Activated CD8-positive, alpha-beta memory T cell treated with anti-CD3 and anti-CD28 coated beads, Interleukin-2, amount 10 ng/mL, durations not matched to agents 7 days and 5 days (primary cell): Measurements from ENCODE around the gene CIAO2A. TPM values are rescaled to one million over a fixed set of nuclear protein-coding genes. Genes with fewer than 3 reads are reported as not detected.

Experiments used
- ATAC-seq: fragments of 150-1000 bp; cut with Tn5 transposase; one replicate; pipeline ENCODE4 v1.10.0; 2021; ENCODE audit warnings: moderate library complexity
- CTCF ChIA-PET: fragments of 350-600 bp; sonication (Branson Sonifier 250); formaldehyde crosslinking; loops from one replicate; lab custom pipeline; 2021; ENCODE audit warnings: antibody characterized with exemption; lab: Charles Lee
- DNase-seq: peaks from one replicate; pipeline ENCODE4 v3.0.0-alpha.2; 2020
- H3K27ac Mint-ChIP-seq: one replicate; pipeline ENCODE4 v1.8.0; 2021; ENCODE audit warnings: mild to moderate bottlenecking, mixed read lengths
- H3K27me3 Mint-ChIP-seq: one replicate; pipeline ENCODE4 v1.8.0; 2021; ENCODE audit warnings: mixed read lengths
- H3K36me3 Mint-ChIP-seq: one replicate; pipeline ENCODE4 v1.8.0; 2021; ENCODE audit warnings: mild to moderate bottlenecking, mixed read lengths
- H3K4me1 Mint-ChIP-seq: one replicate; pipeline ENCODE4 v1.8.0; 2021; ENCODE audit warnings: mixed read lengths
- H3K4me3 Mint-ChIP-seq: one replicate; pipeline ENCODE4 v1.8.0; 2021; ENCODE audit warnings: mild to moderate bottlenecking, moderate library complexity, mixed read lengths
- H3K9me3 Mint-ChIP-seq: one replicate; pipeline ENCODE4 v1.8.0; 2022; ENCODE audit warnings: low read depth, mixed read lengths
- total RNA-seq, 2 experiments: library from RNA; stranded (reverse); gene quantifications; one replicate each; pipeline ENCODE4 v1.2.3, GENCODE V29; 2021

The CIAO2A gene
- total RNA-seq, 2 experiments from 2014 or later: 66.4 to 80.2 TPM

GRCh38 chr15:64107337-64107736 is 13.7 kb upstream of the CIAO2A start:
- ATAC-seq (no peak), DNase-seq (no peak)
- H3K36me3 Mint-ChIP-seq: peaks cover 10% of the 10 kb centered on the region
- H3K27me3 Mint-ChIP-seq: no peaks in the 10 kb centered on the region
- no peak overlapping the region for H3K27ac Mint-ChIP-seq
- H3K4me3 Mint-ChIP-seq: no peak overlapping the region
- H3K9me3 Mint-ChIP-seq: no peaks in the 10 kb centered on the region
- CTCF ChIA-PET: interaction anchor here (1.0 kb wide), 2 partner anchors 12 to 46 kb away, joined by 3 read pairs; no protein-coding TSS in a partner anchor
- H3K4me1 Mint-ChIP-seq: peaks cover 33% of the 10 kb centered on the region

GRCh38 chr15:64105113-64105704 is 11.6 kb upstream of the CIAO2A start:
- H3K27me3 Mint-ChIP-seq: no peaks in the 10 kb centered on the region
- CTCF ChIA-PET: interaction anchor here (2.0 kb wide), 1 partner anchor 48 kb away, joined by 7 read pairs; no protein-coding TSS in a partner anchor

GRCh38 chr15:64102497-64102896 is 8.9 kb upstream of the CIAO2A start:
- no peaks in the 10 kb centered on the region for H3K9me3 Mint-ChIP-seq
- no peak overlapping the region for H3K4me3 Mint-ChIP-seq
- DNase-seq (no peak), ATAC-seq (no peak)
- CTCF ChIA-PET: no interaction called here
- peaks cover 7% of the 10 kb centered on the region for H3K36me3 Mint-ChIP-seq
- no peaks in the 10 kb centered on the region for H3K27me3 Mint-ChIP-seq
- H3K4me1 Mint-ChIP-seq: peaks cover 18% of the 10 kb centered on the region
- no peak overlapping the region for H3K27ac Mint-ChIP-seq

More at GRCh38 chr15:64105113-64105704, 11.6 kb upstream of the CIAO2A start:
- H3K36me3 Mint-ChIP-seq: peaks cover 5% of the 10 kb centered on the region
- H3K4me1 Mint-ChIP-seq: peaks cover 15% of the 10 kb centered on the region
- H3K4me3 Mint-ChIP-seq: no peak overlapping the region
- ATAC-seq: no peak
- no peak for DNase-seq
- no peaks in the 10 kb centered on the region for H3K9me3 Mint-ChIP-seq
- no peak overlapping the region for H3K27ac Mint-ChIP-seq

- DNase-seq (no peak), ATAC-seq (no peak)
- Mint-ChIP-seq H3K4me1 (peaks cover 29% of the 10 kb centered on the region), H3K27me3 (no peaks in the 10 kb centered on the region), H3K36me3 (peaks cover 6% of the 10 kb centered on the region), H3K9me3 (no peaks in the 10 kb centered on the region), H3K27ac (peak overlapping the region; percentile 7), H3K4me3 (no peak overlapping the region)
- CTCF ChIA-PET: no interaction called here
Observed at GRCh38 chr15:64100958-64101357, 7.3 kb upstream of the CIAO2A start.

GRCh38 chr15:64099379-64099778 is 5.7 kb upstream of the CIAO2A start:
- no peak overlapping the region for H3K4me3 Mint-ChIP-seq
- ATAC-seq (no peak), DNase-seq (no peak)
- H3K4me1 Mint-ChIP-seq: peaks cover 39% of the 10 kb centered on the region
- H3K36me3 Mint-ChIP-seq: peaks cover 6% of the 10 kb centered on the region
- no peaks in the 10 kb centered on the region for H3K27me3 Mint-ChIP-seq
- no peak overlapping the region for H3K27ac Mint-ChIP-seq
- no peaks in the 10 kb centered on the region for H3K9me3 Mint-ChIP-seq
- CTCF ChIA-PET: interaction anchor here (1.2 to 1.6 kb wide), 2 partner anchors 50 to 54 kb away, joined by 4 to 11 read pairs; no protein-coding TSS in a partner anchor

GRCh38 chr15:64096668-64097384 is 3.2 kb upstream of the CIAO2A start:
- H3K4me1 Mint-ChIP-seq: peaks cover 53% of the 10 kb centered on the region
- ATAC-seq (no peak), DNase-seq (no peak)
- peak overlapping the region; percentile 98 for H3K27ac Mint-ChIP-seq
- CTCF ChIA-PET: interaction anchor here (0.9 to 2.9 kb wide), 7 partner anchors 15 to 491 kb away, joined by 3 to 15 read pairs (median 4); no protein-coding TSS in a partner anchor
- H3K36me3 Mint-ChIP-seq: peaks cover 8% of the 10 kb centered on the region
- H3K9me3 Mint-ChIP-seq: no peaks in the 10 kb centered on the region
- no peaks in the 10 kb centered on the region for H3K27me3 Mint-ChIP-seq
- peak overlapping the region; percentile 99 for H3K4me3 Mint-ChIP-seq

- Mint-ChIP-seq H3K4me1 (peaks cover 56% of the 10 kb centered on the region), H3K27ac (peak within 1 kb of the TSS; percentile 98), H3K27me3 (no peaks in the 10 kb centered on the region), H3K9me3 (no peaks in the 10 kb centered on the region), H3K36me3 (peaks cover 8% of the 10 kb centered on the region), H3K4me3 (peak within 1 kb of the TSS; percentile 99)
- CTCF ChIA-PET: interaction anchor here (0.7 to 2.9 kb wide), 7 partner anchors 16 to 490 kb away, joined by 3 to 15 read pairs (median 6); no protein-coding TSS in a partner anchor
- DNase-seq (peak; percentile 98), ATAC-seq (peak; percentile 66)
Observed at GRCh38 chr15:64095795-64096667, 2.4 kb upstream of the CIAO2A start, which contains the start of gene SNX1. Gene SNX1, plus strand, starts transcription at chr15:64095982. Its CDS starts 32 bp downstream, at chr15:64096014.

GRCh38 chr15:64095431-64095794 is 1.8 kb upstream of the CIAO2A start:
- peak overlapping the region; percentile 98 for H3K27ac Mint-ChIP-seq
- H3K4me1 Mint-ChIP-seq: peaks cover 61% of the 10 kb centered on the region
- CTCF ChIA-PET: interaction anchor here (0.7 to 1.9 kb wide), 4 partner anchors 55 to 489 kb away, joined by 3 to 9 read pairs (median 5); no protein-coding TSS in a partner anchor
- no peaks in the 10 kb centered on the region for H3K9me3 Mint-ChIP-seq
- H3K4me3 Mint-ChIP-seq: peak overlapping the region; percentile 99
- ATAC-seq (no peak), DNase-seq (no peak)
- no peaks in the 10 kb centered on the region for H3K27me3 Mint-ChIP-seq
- H3K36me3 Mint-ChIP-seq: peaks cover 11% of the 10 kb centered on the region

GRCh38 chr15:64092864-64093626 is 593 bp downstream of the CIAO2A start:
- Mint-ChIP-seq H3K27me3 (no peaks in the 10 kb centered on the region), H3K9me3 (no peaks in the 10 kb centered on the region), H3K4me3 (peak overlapping the region; percentile 99), H3K27ac (peak overlapping the region; percentile 98), H3K4me1 (peaks cover 61% of the 10 kb centered on the region), H3K36me3 (peaks cover 23% of the 10 kb centered on the region)
- DNase-seq: peak; percentile 78
- peak; percentile 5 for ATAC-seq
- CTCF ChIA-PET: interaction anchor here (0.8 to 4.2 kb wide), 16 partner anchors 12 to 878 kb away, joined by 3 to 19 read pairs (median 5); partner anchors contain the start of genes PPIB, TRIP4 and USP3

GRCh38 chr15:64092075-64092820 is 1.4 kb downstream of the CIAO2A start:
- peak overlapping the region; percentile 98 for H3K27ac Mint-ChIP-seq
- CTCF ChIA-PET: interaction anchor here (0.5 to 4.2 kb wide), 14 partner anchors 10 to 625 kb away, joined by 3 to 19 read pairs (median 4); partner anchors contain the start of genes PPIB, TRIP4 and USP3
- H3K9me3 Mint-ChIP-seq: peaks cover 3% of the 10 kb centered on the region
- no peak for DNase-seq
- ATAC-seq: no peak
- H3K4me1 Mint-ChIP-seq: peaks cover 53% of the 10 kb centered on the region
- H3K4me3 Mint-ChIP-seq: peak overlapping the region; percentile 99
- H3K27me3 Mint-ChIP-seq: no peaks in the 10 kb centered on the region
- H3K36me3 Mint-ChIP-seq: peaks cover 29% of the 10 kb centered on the region

- H3K4me3 Mint-ChIP-seq: no peak overlapping the region
- DNase-seq (no peak), ATAC-seq (no peak)
- CTCF ChIA-PET: interaction anchor here (3.8 to 4.2 kb wide), 2 partner anchors 21 to 63 kb away, joined by 18 to 19 read pairs; no protein-coding TSS in a partner anchor
- peak overlapping the region; percentile 2 for H3K27ac Mint-ChIP-seq
- peaks cover 3% of the 10 kb centered on the region for H3K9me3 Mint-ChIP-seq
- peaks cover 36% of the 10 kb centered on the region for H3K36me3 Mint-ChIP-seq
- peaks cover 43% of the 10 kb centered on the region for H3K4me1 Mint-ChIP-seq
- H3K27me3 Mint-ChIP-seq: no peaks in the 10 kb centered on the region
Observed at GRCh38 chr15:64090527-64090926, 3.1 kb downstream of the CIAO2A start.
